Activated effector memory CD4-positive, alpha-beta T cell treated with anti-CD3 and anti-CD28 coated beads, Interleukin-2, amount 50 U/mL, for 16 hours (primary cell): ENCODE results near the gene KRT72.

ENCODE experiments used
- DNase-seq: peaks from one replicate; pipeline ENCODE4 v3.0.0-alpha.2; 2020

KRT72 gene

DNA sequence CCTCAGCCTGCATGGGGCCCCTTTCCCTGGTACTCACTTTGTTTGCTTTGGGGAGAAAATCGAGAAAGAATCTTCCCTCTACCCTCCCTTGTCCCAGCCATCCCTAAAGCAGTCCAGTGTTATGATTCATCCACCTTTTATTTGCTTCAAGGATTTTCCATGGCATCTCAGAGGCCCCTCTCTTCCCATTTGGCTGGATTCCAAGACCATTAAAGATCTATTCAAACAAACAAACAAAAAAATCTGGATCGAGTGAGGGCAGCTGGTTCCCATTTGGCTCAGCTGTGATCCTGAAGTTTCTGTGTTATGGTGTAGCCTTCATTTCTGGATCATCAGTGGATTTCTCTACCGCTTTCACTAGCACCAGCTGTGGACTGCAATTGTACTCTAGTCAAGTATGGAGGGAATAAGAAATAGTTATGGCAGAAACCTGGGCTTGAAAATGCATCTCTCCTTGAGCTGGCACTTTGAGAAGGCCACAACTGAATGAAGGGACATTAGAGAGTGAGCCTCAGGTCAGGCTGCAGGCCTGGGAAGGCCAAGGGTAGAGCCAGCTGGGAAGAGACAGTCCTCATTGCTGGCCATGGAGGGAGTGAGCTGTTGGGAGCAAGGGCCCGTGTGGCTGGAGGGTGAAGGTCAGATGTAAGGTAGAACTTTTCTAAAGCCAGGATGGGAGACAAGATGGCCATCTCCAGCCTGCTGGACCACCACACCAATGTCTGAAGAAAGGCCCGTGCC is 62.0 kb downstream of the KRT72 start:
- DNase-seq = no peak

DNA sequence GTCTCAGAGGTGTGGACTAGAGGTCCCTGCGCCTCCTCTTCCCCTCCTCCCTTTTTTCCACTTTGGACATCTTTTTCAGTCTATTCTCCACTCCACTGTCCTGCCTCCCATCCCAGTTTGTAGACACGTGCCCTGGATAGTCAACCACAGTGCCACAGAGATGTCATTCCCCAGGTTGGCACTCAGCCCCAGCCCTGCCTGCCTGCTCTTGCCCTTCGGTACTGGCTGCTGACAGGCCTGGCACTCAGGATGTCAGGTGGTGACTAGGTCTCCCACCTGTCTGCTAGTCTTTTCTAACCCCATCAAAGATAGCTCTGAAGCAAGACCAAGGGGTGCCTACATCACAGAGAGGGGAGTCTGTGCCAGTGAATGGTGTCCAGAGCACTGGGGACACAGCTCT is 64.2 kb downstream of the KRT72 start:
- DNase-seq = no peak
